Muscle of arm (tissue), 14 donors: ENCODE measurements around the gene RNASE7. TPM values are rescaled to one million over a fixed set of nuclear protein-coding genes. Genes with fewer than 3 reads are reported as not detected.
"Not testable (repeated sequence)": the region's sequence is repeated elsewhere in the genome, so short reads cannot be mapped to it uniquely, and the experiment has no call there.

ENCODE experiments used
- DNase-seq: peaks from one replicate; pipeline ENCODE4 v3.0.0-alpha.2; 2013
- long read RNA-seq, 11 donors: transcript quantifications; one replicate each; lab custom pipeline, GENCODE V29; 2026
- polyA plus RNA-seq, 12 donors: library from polyadenylated mRNA; unstranded; fragments of 120-200 nt; gene quantifications; one replicate each; pipeline ENCODE4 v1.2.1, GENCODE V29; 2013; ENCODE audit not compliant: insufficient read length in 12 of 12

The RNASE7 gene, protein sequence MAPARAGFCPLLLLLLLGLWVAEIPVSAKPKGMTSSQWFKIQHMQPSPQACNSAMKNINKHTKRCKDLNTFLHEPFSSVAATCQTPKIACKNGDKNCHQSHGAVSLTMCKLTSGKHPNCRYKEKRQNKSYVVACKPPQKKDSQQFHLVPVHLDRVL
- polyA plus RNA-seq: under 1 TPM in 5 of 12 donors, not detected in 7; 0.11 to 0.40 (median 0.16) TPM
- long read RNA-seq, donor 1: 0 reads
- long read RNA-seq, donor 2: 0 reads
- long read RNA-seq, donor 3: 0 reads
- long read RNA-seq, donor 4: 0 reads
- long read RNA-seq, donor 5: 0 reads
- long read RNA-seq, donor 6: 0 reads
- long read RNA-seq, donor 7: 0 reads
- long read RNA-seq, donor 8: 0 reads
- long read RNA-seq, donor 9: 0 reads
- long read RNA-seq, donor 10: 0 reads
- long read RNA-seq, donor 11: 0 reads

DNA sequence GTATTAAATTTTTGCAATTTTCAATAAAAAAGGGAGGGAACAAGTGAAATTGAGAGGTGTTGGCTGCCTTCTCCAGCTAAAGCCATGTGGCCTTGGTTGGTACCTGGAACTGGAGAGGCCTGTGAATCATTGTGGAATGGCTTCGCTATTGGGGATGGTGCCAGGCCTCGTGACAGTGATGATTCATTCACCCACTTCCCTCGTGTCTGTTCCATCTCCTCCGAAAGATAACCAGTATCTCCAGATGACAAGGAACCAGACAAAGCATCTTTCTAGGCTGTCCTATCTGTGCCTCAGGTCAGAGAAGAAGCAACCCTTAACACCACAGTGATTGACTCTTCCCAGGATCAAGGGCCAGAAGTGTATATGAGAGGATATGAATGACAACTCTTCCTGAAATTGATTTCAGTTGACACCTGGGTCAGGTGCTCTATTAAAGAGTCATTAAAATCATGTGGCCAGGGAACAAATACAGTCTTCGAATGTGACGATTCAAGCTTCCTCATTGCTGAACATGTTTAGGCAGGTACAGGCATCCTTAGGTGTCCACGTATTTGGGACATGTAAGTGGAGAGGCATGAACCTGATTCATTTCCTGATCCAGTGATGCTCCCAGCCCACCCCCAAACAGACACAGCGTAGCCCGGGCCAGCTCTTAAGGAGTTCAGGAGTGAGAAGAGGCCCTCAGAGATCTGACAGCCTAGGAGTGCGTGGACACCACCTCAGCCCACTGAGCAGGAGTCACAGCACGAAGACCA is at the start of gene RNASE7:
RNASE7 (plus strand) TSS at position 687 of the 758 bp plus-strand sequence. CDS start 631 bp downstream, outside the sequence.
- DNase-seq: no peak

DNA sequence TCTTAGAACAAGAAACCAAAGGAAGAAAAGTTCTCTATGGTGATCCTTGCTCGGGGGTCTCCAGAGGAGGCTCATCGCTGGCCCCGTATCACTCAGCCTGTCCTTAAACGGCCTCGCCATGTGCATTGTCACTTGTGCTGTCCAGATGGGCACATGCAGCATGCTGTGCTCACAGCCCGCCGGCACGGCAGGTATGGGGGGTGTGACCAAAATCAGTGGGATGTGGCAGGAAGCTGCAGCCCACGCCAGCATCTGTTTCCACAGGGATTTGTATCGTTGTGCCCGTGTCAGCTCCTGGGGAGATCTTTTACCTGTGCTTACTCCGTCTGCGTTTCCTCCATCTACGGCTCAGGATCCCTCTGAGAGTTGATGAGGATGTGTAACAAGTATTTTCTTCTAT is 45.6 kb upstream of the RNASE7 start:
- no peak for DNase-seq

DNA sequence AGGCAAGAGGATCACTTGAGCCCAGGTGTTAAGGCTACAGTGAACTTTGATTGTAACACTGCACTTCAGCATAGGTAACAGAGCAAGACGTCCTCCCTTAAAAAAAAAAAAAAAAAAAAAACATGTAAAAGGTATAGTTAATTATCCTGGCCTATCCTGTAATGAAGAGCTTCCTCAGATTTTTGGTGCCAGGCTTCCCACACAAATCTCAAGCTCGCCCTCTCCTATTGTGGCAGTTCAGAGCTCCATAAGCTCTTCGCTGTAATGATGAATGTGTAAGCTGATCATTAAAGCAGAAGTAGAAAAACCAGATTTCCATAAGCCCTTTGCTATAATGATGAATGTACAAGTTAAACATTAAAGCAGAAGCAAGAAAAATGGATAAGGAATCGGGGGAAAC is 45.0 kb upstream of the RNASE7 start:
- no peak for DNase-seq

DNA sequence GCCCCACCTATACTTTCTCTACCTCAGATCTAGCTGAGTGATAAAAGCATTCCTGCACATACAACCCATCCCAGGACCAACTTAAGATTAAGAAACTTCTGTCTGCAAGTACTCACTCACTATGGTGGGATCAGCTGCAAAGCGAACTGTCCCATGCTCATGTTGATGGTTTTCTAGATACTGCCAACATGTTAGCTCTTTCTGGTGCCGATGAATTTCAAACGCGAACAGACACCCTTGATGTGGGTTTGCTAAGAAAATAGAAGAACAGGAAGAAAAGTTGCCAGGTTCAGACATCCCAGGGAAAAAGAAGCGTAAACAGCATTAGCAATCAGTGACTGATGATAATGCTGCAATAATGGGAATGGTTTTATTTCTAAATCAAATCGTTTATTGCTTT is 44.6 kb upstream of the RNASE7 start:
- no peak for DNase-seq

DNA sequence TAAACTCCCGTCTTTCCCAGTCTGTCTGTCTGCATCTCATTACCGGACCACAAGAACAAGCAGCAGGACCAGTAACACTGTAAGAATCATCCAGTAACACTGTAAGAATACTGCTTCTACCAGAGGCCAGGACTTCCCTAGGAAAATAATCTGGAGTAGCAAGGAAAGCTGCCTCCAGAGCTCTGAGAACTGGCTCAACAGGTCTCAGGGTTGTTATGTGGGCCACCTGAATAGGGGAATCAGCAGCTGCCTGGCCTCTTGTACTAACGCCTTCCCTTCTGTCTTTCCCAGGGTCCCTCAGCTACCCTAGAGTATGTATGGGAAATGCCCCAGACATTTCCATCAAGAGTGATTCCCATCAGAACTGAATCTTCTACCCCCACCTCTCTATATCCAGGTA is 44.0 kb upstream of the RNASE7 start:
- DNase-seq: no peak

DNA sequence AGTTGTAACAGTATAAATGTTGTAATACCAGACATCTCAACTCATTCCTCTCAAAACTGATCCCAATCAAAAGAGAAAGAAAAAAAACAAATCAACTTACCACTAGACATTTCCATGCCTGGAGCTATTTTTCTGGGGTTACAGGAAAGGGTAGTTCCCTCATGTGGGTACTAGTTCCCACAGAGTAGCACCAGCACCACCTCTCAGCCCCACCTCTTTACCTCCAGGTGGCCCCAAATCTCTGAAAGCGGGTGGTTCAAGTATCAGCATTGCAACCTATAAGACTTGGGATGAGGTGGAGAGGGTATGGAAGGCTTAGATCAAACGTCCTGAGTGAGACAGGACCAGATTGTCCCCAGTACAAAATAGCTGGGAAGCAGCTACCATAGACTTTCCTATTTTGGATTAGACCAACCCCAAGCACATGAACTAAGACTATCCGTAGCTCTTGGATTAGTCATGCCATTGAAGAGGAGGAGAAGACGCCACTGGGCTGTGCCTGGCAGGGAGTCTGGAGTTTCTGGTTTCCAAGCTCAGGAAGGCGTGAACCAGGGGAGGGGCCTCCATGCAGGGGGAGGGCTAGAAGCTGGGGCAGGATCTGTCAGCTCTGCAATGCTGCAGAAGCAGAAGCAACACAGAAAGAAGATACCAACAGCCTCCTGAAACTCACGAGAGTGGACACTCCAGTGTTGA is 43.3 kb upstream of the RNASE7 start, which contains the start of gene SLC39A2:
SLC39A2 (plus strand) TSS at position 620 of the 693 bp plus-strand sequence. CDS start 154 bp downstream, outside the sequence.
- no peak for DNase-seq

DNA sequence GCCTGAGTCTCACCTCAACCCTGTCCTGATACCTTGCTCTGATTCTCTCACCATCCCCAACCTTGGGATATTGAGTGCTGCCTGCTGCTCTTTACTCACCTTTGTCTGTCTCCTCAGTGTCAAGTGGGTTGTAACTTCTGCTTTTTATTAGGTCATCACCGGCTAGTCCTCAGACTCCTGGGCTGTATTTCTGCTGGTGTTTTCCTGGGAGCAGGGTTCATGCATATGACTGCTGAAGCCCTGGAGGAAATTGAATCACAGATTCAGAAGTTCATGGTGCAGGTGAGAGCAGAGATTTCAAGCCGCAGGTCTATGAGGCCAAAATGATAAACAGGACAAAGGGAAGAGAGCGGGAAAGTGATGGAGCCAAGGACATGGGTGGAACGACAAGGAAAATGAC is 42.6 kb upstream of the RNASE7 start:
- DNase-seq: no peak

DNA sequence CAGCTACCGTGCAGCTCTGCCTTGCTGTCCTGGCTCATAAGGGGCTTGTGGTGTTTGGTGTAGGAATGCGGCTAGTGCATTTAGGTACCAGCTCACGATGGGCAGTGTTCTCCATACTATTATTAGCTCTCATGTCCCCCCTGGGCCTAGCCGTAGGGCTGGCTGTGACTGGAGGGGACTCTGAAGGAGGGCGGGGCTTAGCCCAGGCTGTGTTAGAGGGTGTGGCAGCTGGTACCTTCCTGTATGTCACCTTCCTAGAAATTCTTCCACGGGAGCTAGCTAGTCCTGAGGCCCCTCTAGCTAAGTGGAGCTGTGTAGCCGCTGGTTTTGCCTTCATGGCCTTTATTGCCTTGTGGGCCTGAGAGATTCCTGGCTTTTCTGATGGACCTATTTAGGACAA is 40.9 kb upstream of the RNASE7 start:
- no peak for DNase-seq

DNA sequence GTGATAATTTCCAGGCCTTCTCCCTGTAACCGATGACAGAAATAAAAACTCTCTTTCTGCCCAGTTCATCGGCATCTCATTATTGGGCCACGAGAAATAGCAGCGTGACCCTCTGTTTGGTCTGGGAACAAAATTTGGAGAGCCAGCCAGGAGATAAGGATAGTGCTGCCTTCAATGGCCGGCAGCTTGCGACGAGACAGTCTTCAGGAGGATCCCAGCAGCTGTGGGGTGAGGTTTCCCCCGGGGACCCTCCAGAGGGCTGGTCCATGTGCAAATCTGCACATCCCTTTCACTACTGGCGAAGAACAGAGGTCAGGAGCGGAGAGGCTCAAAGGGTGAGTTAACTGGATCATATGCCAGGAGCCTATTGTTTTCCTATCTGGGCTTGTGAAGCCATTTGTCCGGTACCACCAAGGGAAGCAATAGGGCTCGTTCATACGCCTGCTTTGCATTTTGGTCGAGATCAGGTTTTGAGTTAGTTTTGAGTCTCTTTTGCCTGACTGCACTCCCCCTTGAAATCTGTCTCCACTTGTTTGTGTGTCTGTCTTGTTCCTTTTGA is 38.3 kb upstream of the RNASE7 start:
- no peak for DNase-seq

DNA sequence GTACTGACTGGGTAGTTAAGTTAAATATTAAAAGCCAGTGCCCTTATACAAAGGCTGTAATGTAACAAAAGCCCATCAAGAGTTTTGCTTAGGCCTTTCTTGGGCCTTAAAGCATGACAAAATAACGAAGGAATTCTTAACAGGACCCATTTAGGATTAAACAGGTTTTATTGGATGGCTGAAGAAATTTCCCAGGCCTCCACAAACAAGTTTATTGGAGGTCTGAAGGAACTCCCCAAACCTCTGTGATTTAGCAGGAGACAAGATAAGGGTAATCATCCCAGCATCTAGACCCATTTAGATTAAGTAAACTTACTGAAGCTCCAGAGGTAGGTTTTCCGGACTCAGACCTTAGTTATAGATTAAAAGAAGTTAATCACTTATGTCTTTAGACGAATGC is 32.4 kb upstream of the RNASE7 start:
- not testable (repeated sequence) for DNase-seq

DNA sequence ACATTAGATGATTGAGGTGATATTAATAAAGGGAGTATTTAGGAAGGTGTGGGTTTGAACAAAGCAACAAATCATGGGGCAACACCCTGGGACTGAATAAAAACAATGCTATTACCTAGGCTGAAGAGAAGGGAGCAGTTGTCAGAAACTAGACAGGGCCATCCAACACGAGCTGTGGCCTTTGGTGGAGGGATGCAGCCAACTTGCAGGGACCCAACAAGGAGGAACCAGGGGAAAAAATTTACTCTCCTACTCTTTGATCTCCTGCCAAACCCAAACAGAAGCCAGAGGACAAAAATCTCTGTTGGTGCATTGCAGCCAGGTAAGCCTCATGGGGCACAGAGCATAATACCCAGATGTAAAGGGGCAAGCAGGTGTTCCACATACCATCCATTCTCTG is 31.0 kb upstream of the RNASE7 start:
- no peak for DNase-seq

DNA sequence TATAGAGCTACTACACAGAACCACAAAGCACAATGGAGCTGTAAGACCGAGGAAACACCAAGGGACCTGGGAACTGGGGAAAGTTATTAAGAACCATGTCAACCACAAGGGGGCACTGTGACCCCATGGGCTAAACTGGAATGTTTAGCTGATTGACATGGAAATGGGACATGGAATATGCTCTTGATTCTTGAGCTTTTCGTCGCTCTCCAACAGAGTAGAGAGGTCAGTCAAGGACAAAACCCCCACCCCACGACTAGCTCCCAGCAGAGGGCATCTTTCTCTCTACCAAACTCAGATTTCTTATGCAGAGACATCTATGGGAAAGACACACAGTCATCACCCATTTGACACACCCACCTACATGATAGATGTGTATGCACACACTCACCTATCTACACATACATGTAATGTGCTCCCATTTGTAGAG is 27.4 kb upstream of the RNASE7 start:
- peak; percentile 89 for DNase-seq

DNA sequence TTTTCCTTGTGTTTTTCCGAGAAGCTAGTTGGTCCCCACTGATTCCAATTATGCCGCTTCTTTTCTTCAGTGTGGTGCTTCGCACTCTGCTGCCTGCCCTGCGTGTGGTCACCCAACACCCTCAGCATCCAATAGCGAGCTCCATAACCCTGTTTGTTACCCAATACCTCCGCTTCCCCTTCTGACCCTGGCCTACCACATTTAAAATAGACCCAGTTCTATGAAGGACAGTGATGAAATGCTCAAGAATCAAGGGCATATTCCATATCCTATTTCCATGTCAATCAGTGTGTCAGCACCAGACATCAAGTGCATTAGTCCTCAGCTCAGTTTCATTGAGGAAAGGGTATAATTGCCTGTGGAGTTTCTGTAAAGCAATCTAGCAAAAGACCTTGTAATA is 26.9 kb upstream of the RNASE7 start:
- no peak for DNase-seq

DNA sequence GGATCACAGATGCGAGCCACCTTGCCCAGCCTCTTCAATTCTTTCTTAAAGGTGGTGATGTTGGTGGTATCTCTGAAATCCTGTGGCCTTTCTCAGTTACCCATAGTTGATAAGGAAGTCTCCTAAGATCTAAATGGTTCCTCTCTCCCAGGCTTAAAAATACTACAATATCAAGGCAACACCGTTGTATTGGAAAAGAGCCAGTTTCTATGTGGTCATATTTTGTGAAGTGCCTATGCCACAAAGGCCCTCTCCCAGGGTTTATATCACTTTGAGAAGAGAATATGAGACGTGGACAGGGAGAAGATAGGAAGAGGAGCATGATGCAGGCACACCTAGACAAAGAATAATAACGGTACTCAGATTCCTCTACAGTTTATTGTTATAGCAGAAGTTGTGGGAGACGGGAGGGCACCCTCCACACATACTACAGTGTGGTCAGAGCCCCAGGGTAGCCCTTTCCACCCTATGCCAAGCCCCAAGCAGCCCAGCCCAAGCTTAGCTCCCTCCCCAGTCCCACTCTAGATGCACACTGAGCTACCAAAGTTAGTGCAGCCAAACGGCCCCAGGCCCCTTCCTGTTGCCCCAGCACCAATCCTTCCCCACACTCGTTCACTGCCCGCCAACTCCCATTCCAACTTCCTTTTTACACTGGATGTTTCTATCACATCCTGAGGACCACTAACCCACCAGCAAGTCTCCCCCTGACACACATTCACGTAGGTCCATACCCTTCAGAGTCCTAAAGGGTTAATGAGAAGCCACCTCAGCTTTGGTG is 25.6 kb upstream of the RNASE7 start:
- no peak for DNase-seq

DNA sequence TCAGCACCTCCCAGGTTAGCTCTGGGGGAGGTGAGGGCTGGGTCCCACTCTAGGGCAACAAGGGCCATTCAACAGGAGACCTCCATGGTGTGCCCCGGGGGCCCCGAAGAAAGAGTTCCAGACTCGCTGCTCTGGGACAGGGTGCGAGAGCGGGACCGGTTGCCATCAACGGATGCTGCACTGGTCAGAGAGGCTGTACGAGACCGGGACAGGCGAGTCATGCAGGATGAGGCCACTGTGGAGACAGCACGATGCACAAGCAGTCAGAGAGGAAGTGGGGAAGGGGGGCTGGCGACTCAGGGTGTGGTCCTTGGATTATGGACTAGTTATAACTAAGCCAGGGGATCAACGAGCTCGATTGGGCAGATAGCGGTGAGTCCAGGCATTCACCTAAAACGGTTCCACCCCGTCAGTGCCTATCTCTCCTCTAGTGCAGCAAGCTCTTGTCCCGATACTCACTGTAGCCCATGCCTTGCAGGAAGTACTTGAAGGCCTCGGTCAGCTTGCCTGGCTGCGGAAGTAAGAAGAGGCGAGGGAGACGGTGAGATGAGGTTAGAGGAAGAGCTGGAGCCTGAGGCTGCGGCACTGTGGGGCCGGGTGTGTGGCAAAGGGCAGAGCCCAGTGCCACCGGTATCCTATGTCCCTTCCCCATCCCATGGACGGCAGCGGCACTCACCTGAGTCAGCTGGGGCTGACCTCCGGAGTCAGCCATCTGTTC is 24.5 kb upstream of the RNASE7 start:
- no peak for DNase-seq

DNA sequence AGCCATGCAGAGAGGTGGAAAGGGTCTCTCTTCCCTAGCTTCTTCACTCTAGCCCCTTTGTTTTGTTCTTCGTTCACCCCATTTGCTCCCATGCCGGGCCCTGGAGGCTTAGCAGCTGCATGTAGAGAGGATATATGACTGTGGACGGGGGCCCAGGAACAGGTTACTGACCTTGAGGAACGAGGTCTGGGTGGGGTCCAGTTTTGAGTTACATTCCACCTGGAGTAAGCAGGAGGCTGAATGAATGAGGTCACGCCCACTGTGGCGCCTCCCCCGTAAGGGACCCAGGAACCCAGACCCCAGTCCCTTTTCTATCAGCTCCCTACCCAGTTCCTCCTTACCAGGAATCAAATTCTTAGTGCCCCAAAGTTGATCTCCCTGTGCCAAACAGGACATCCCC is 23.9 kb upstream of the RNASE7 start:
- DNase-seq: no peak

DNA sequence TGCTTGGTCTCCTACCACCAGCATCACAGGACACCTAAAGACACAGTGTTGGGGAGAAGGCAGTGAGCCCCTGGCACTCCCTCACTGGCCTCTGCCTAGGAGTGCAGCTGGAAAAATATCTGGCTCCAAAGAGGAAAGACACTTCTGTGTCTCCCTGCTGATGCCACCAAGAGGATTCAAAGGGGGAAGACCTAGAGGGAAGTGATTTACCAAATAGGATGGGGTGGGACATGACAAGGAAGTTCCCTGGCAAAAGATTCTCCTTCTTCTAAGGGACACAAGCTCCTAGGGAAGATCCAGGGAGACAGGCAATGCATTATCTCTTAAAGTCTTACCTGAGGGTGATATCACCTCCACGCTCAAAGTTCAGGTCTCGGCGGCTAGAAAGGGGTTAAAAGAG is 23.4 kb upstream of the RNASE7 start:
- no peak for DNase-seq

DNA sequence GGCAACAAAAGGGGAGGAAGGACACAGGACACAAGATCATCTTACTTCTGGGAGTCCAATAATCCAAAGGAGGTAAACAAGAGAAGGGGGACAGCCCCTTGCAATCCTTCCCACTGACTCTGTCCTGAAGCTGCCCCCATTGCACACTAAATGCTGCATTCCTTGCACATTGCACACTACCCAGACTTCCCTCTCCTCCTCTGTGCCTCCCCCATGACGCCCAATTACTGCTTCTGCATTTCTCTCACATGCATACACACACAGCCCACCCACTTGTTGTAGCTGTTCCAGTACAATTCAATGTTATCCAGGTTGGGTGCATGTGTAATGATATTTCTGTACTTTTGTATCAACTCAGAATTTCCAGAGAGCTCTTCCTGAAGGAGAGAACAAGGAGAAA is 22.8 kb upstream of the RNASE7 start:
- no peak for DNase-seq

DNA sequence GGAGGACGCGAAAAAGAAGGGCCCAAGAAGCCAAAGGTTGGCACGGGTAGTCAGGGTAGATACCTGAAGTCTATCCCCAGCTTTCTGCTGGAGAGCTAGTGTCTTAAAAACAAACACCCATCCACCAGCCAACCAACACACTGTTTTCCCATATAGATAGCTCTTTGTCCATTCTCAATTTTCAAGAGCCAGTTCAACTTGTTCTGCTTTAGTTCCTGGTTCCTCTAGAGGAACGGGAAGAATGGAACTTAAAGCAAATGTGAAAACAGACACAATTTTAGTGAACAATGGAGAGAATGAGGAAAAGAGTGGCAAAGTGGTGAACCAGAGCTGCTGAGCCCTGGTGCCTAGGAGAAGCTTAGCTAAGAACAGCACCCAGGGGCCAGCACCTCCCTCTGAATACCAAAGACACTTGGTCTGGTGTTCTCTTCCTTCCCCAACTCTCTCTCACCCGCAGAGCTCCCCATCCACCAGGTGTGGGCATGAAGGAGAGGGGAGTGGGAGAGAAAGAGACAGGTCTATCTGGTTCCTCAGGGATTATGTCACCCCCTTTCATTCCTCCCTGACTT is 21.1 kb upstream of the RNASE7 start:
- DNase-seq: no peak

DNA sequence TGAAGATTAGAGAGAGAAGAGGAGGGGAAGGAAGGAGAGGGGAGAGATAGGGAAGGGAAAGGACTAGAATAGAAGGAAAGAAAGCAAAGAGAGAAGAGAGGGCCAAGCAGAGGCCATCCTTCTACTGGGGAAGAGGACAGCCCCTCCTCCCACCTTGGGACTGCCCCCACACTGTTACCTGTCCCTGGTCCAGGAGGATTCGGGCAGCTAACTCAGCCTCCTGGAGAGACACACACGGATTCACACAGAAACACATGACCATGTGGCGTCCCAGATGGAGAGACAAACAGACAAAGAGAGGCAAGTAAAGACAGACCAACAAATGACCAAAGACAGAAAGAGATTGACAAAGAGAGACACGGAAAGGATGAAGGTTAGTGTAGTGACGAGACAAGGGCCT is 19.5 kb upstream of the RNASE7 start:
- DNase-seq: no peak
